Mesendoderm (in vitro differentiated cells): Measurements from ENCODE around the gene SPATA13.

Source experiments
- DNase-seq: peaks from one replicate; pipeline ENCODE4 v3.0.0; 2013
- H2AK5ac ChIP-seq: 2 replicates; pipeline ENCODE4 v1.6.1; 2013; ENCODE audit warnings: low read length, inconsistent platforms
- H2BK120ac ChIP-seq: 2 replicates; pipeline ENCODE4 v1.6.1; 2013; ENCODE audit warnings: low read depth, mild to moderate bottlenecking, low read length, moderate library complexity, mixed read lengths
- H2BK15ac ChIP-seq: replicated peaks from 2 replicates; pipeline ENCODE4 v1.6.1; 2013; ENCODE audit warnings: low read depth, mild to moderate bottlenecking, moderate library complexity
- H2BK5ac ChIP-seq: 2 replicates; pipeline ENCODE4 v1.6.1; 2013; ENCODE audit warnings: low read length, inconsistent platforms
- H3K18ac ChIP-seq: 2 replicates; pipeline ENCODE4 v1.6.1; 2013; ENCODE audit warnings: mild to moderate bottlenecking, low read length, mixed read lengths
- H3K23ac ChIP-seq: one replicate; pipeline ENCODE4 v1.6.1; 2013; ENCODE audit warnings: low read length
- H3K27ac ChIP-seq: 2 replicates; pipeline ENCODE4 v1.5.1; 2013; ENCODE audit warnings: low read depth, mild to moderate bottlenecking, inconsistent platforms, low read length, moderate library complexity
- H3K27me3 ChIP-seq: 2 replicates; pipeline ENCODE4 v1.6.1; 2013; ENCODE audit warnings: low read length, control low read depth, mild to moderate bottlenecking, inconsistent platforms; ENCODE audit not compliant: insufficient read depth, poor library complexity
- H3K36me3 ChIP-seq: 2 replicates; pipeline ENCODE4 v1.6.1; 2013; ENCODE audit warnings: low read length, inconsistent platforms; ENCODE audit not compliant: control insufficient read depth, insufficient read depth
- H3K4ac ChIP-seq: one replicate; pipeline ENCODE4 v1.6.1; 2013; ENCODE audit warnings: low read depth, mild to moderate bottlenecking, low read length, moderate library complexity
- H3K4me1 ChIP-seq: 2 replicates; pipeline ENCODE4 v1.6.1; 2013; ENCODE audit warnings: low read depth, low read length, inconsistent platforms; ENCODE audit not compliant: control insufficient read depth
- H3K4me2 ChIP-seq: 2 replicates; pipeline ENCODE4 v1.6.1; 2013; ENCODE audit warnings: low read length
- H3K4me3 ChIP-seq: 2 replicates; pipeline ENCODE4 v1.5.1; 2013; ENCODE audit warnings: mild to moderate bottlenecking, low read length
- H3K56ac ChIP-seq: one replicate; pipeline ENCODE4 v1.6.1; 2013; ENCODE audit warnings: low read length
- H3K79me1 ChIP-seq: 2 replicates; pipeline ENCODE4 v1.6.1; 2013; ENCODE audit warnings: low read length, inconsistent platforms
- H3K79me2 ChIP-seq: 2 replicates; pipeline ENCODE4 v1.6.1; 2013; ENCODE audit warnings: mild to moderate bottlenecking, low read length; ENCODE audit not compliant: control insufficient read depth, insufficient read depth
- H3K9ac ChIP-seq: 2 replicates; pipeline ENCODE4 v1.6.1; 2013; ENCODE audit warnings: low read length, inconsistent platforms
- H4K5ac ChIP-seq: one replicate; pipeline ENCODE4 v1.6.1; 2013; ENCODE audit warnings: low read length
- H4K8ac ChIP-seq: one replicate; pipeline ENCODE4 v1.6.1; 2013; ENCODE audit warnings: low read depth, mild to moderate bottlenecking, control low read depth, low read length, moderate library complexity
- WGBS: extraction: QIAGEN DNeasy Blood & Tissue Kit; methylation state at CpG from one replicate; pipeline ENCODE4 v1.1.7; 2013; ENCODE audit warnings: low lambda C conversion rate, missing lambda C conversion rate; ENCODE audit not compliant: insufficient coverage; ENCODE audit errors: extremely low coverage; 5-methylcytosine and 5-hydroxymethylcytosine counted together

Gene SPATA13

GRCh38 chr13:24299488-24300114 lies 139.1 kb downstream of the SPATA13 start:
- Histone ChIP-seq H3K27ac (no peak overlapping the region), H3K4me2 (no peak overlapping the region), H3K36me3 (peaks cover 8% of the 10 kb centered on the region), H3K9ac (no peak overlapping the region), H2AK5ac (no peak overlapping the region), H2BK15ac (no peak overlapping the region), H3K79me1 (no peaks in the 10 kb centered on the region), H3K4me3 (no peak overlapping the region), H2BK120ac (no peak overlapping the region), H3K4me1 (no peaks in the 10 kb centered on the region), H3K23ac (no peak overlapping the region), H2BK5ac (no peak overlapping the region), H4K5ac (no peak overlapping the region), H3K4ac (no peak overlapping the region), H3K27me3 (no peaks in the 10 kb centered on the region), H4K8ac (no peak overlapping the region), H3K56ac (no peak overlapping the region), H3K18ac (no peak overlapping the region), H3K79me2 (no peaks in the 10 kb centered on the region)
- DNase-seq, result no peak
- WGBS, result no CpG with 5 or more reads among the region's 16 CpGs

DNA sequence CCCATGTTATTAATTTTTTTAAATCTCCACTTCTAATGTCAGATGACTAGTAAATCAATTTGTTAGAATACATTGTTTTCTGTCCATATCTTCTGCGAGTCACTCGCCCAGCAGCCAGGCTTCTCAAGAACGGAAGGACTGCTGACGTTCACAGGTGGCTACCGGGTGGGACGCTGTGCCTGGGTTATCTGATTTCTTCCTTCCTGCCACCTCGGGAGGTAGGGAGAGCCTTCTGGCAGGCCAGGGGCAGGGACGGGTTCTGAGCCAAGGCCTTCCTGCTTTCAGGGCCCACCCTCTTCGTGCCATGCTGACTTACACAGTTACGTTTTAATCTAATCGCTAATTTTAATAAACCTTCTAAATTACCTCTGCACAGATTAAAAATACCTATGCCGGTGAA lies 140.9 kb downstream of the SPATA13 start:
- DNase-seq, result peak; percentile 10
- H3K23ac ChIP-seq, result no peak overlapping the region
- H3K9ac ChIP-seq, result no peak overlapping the region
- no peak overlapping the region for H3K18ac ChIP-seq
- WGBS, result 100% methylated on average over 2 of the region's 12 CpGs
- no peak overlapping the region for H2BK120ac ChIP-seq
- no peak overlapping the region for H3K4me2 ChIP-seq
- no peak overlapping the region for H3K4ac ChIP-seq
- H2BK5ac ChIP-seq, result no peak overlapping the region
- no peak overlapping the region for H3K4me3 ChIP-seq
- no peaks in the 10 kb centered on the region for H3K79me1 ChIP-seq
- no peak overlapping the region for H3K56ac ChIP-seq
- H4K5ac ChIP-seq, result no peak overlapping the region
- H3K79me2 ChIP-seq, result no peaks in the 10 kb centered on the region
- no peaks in the 10 kb centered on the region for H3K4me1 ChIP-seq
- peaks cover 7% of the 10 kb centered on the region for H3K36me3 ChIP-seq
- H3K27me3 ChIP-seq, result no peaks in the 10 kb centered on the region
- H2BK15ac ChIP-seq, result no peak overlapping the region
- no peak overlapping the region for H2AK5ac ChIP-seq
- H3K27ac ChIP-seq, result no peak overlapping the region
- no peak overlapping the region for H4K8ac ChIP-seq

DNA sequence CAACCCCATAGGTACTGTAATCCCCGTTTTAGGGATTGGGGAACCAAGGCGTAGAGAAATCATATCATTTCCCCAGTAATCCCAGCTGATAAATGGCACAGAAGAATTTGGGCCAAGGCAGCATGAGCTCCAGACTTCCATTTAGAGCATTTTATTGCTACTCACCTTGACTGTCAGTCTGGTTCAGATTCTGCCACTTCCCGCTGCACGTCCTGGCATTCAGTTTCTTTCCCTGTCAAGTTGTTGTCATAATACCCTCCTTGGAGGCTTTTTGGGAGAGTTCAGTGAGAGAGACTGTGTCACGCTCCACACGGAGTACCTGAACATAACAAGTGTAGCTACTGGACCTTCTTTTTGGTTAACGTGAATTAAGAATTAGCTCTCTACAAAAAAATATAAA lies 141.4 kb downstream of the SPATA13 start:
- no peak overlapping the region for H3K27ac ChIP-seq
- no peak overlapping the region for H2BK5ac ChIP-seq
- no peak overlapping the region for H3K4ac ChIP-seq
- no peaks in the 10 kb centered on the region for H3K79me1 ChIP-seq
- H3K4me3 ChIP-seq, result no peak overlapping the region
- no peak overlapping the region for H3K56ac ChIP-seq
- no peak overlapping the region for H4K5ac ChIP-seq
- H4K8ac ChIP-seq, result no peak overlapping the region
- no peak overlapping the region for H2BK120ac ChIP-seq
- H3K4me2 ChIP-seq, result no peak overlapping the region
- H3K18ac ChIP-seq, result no peak overlapping the region
- no peak overlapping the region for H2AK5ac ChIP-seq
- peaks cover 7% of the 10 kb centered on the region for H3K36me3 ChIP-seq
- H3K9ac ChIP-seq, result no peak overlapping the region
- WGBS, result no CpG with 5 or more reads among the region's 7 CpGs
- H3K4me1 ChIP-seq, result no peaks in the 10 kb centered on the region
- H3K79me2 ChIP-seq, result no peaks in the 10 kb centered on the region
- H2BK15ac ChIP-seq, result no peak overlapping the region
- no peak for DNase-seq
- H3K27me3 ChIP-seq, result no peaks in the 10 kb centered on the region
- no peak overlapping the region for H3K23ac ChIP-seq

DNA sequence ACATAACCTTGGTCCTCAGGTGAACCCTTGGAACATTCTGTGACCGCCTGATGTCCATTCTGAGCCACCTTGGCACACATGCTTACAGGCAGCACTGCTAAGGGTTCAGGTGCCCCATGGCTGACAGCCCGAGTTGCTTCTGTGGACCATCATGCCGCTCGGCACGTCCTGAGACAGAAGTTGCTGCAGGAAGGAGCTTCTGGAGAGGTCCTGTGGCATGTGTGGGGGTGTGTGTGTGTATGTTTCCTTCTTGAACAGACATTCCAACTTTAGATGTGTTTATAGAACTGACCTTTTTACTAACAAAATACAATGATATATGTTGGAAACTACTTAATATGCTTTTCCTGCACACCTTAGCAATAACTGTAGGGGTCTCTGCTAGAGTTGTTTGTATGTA lies 144.1 kb downstream of the SPATA13 start:
- no peaks in the 10 kb centered on the region for H3K4me1 ChIP-seq
- WGBS, result no CpG with 5 or more reads among the region's 5 CpGs
- no peak overlapping the region for H2AK5ac ChIP-seq
- no peak overlapping the region for H3K4me2 ChIP-seq
- no peak overlapping the region for H3K27ac ChIP-seq
- no peak overlapping the region for H2BK120ac ChIP-seq
- no peak overlapping the region for H3K4ac ChIP-seq
- H3K23ac ChIP-seq, result no peak overlapping the region
- H3K4me3 ChIP-seq, result no peak overlapping the region
- no peak overlapping the region for H3K56ac ChIP-seq
- H3K9ac ChIP-seq, result no peak overlapping the region
- no peak overlapping the region for H3K18ac ChIP-seq
- no peak overlapping the region for H2BK5ac ChIP-seq
- H4K8ac ChIP-seq, result no peak overlapping the region
- H4K5ac ChIP-seq, result no peak overlapping the region
- DNase-seq, result no peak
- H3K79me2 ChIP-seq, result no peaks in the 10 kb centered on the region
- no peak overlapping the region for H2BK15ac ChIP-seq
- H3K27me3 ChIP-seq, result no peaks in the 10 kb centered on the region
- peaks cover 5% of the 10 kb centered on the region for H3K36me3 ChIP-seq
- no peaks in the 10 kb centered on the region for H3K79me1 ChIP-seq

DNA sequence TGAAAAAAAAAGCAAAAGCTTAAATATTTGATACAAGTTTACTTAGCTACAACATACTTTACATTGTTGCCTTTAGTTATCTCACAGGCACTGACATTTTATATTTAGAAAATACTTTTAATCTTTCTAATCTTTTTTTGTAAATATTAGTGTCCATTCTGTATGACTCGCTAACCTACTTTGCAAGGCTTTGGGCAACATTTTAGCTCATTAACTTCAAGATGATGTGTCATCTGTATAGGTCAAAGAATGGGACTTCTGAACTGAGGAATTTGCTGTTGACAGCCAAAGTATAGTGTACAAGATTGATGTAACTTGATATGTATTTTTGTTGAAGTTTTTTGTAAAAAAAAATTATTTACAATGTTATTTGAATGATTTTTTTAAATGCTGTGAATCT lies 146.1 kb downstream of the SPATA13 start:
- Histone ChIP-seq H3K27ac (no peak overlapping the region), H4K5ac (no peak overlapping the region), H3K56ac (no peak overlapping the region), H4K8ac (no peak overlapping the region), H3K4me1 (no peaks in the 10 kb centered on the region), H2AK5ac (no peak overlapping the region), H2BK5ac (no peak overlapping the region), H3K18ac (no peak overlapping the region), H3K23ac (no peak overlapping the region), H3K9ac (no peak overlapping the region), H3K79me1 (no peaks in the 10 kb centered on the region), H3K27me3 (no peaks in the 10 kb centered on the region), H3K4me2 (no peak overlapping the region), H3K4ac (no peak overlapping the region), H2BK120ac (no peak overlapping the region), H3K4me3 (no peak overlapping the region), H3K36me3 (peaks cover 2% of the 10 kb centered on the region), H2BK15ac (no peak overlapping the region), H3K79me2 (no peaks in the 10 kb centered on the region)
- no CpG with 5 or more reads among the region's 1 CpG for WGBS
- DNase-seq, result no peak
